Nephron (organoid): ENCODE data around the gene SYT1.
A peak's percentile ranks its signal among the peaks of the same experiment; 100 is the strongest.
"Not testable (repeated sequence)": the region's sequence is repeated elsewhere in the genome, so short reads cannot be mapped to it uniquely, and the experiment has no call there.

Experiments
- H3K27ac Mint-ChIP-seq, 3 experiments: 2 replicates each; pipeline ENCODE4 v1.8.0; 2020; ENCODE audit warnings: mixed read lengths in 3 of 3, mild to moderate bottlenecking in 2 of 3, moderate library complexity in 1 of 3
- H3K27me3 Mint-ChIP-seq: 2 replicates; pipeline ENCODE4 v1.8.0; 2021; ENCODE audit warnings: low read depth, mild to moderate bottlenecking, moderate library complexity, mixed read lengths
- H3K36me3 Mint-ChIP-seq: 2 replicates; pipeline ENCODE4 v1.8.0; 2020; ENCODE audit warnings: low read depth, mixed read lengths
- H3K4me1 Mint-ChIP-seq: 2 replicates; pipeline ENCODE4 v1.8.0; 2020; ENCODE audit warnings: mixed read lengths
- H3K4me3 Mint-ChIP-seq, 3 experiments: 2 replicates each; pipeline ENCODE4 v1.8.0; 2020; ENCODE audit warnings: mild to moderate bottlenecking in 3 of 3, mixed read lengths in 3 of 3, moderate library complexity in 2 of 3
- H3K9me3 Mint-ChIP-seq: 2 replicates; pipeline ENCODE4 v1.8.0; 2020; ENCODE audit warnings: mixed read lengths
- TF ChIP-seq, protein P1 (sequence below), 3 experiments: fragments of 200-600 bp; sonication (generic); IDR thresholded peaks; one replicate each; pipeline ENCODE4 v1.5.0; 2021; ENCODE audit warnings: antibody characterized with exemption in 3 of 3; ENCODE audit not compliant: unreplicated experiment in 3 of 3

The SYT1 gene

DNA sequence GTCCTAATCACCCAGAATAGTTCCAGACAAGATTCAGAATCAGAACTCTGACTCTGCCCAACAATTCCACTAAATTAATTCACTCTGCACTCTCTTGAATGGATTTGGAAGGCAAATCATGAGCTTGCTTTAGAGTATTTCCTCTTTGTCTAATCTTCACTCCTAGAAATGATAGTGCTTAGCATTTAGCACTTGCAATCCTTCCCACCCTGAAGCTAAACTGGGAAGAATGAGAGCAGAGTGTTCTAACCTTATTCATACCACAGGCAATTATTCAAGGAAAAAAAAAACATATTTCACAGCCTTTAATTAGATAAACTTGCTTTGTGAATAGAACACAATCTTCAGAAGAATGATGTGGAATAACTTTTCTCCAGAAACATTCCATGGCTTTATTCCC lies 561.5 kb downstream of the SYT1 start:
- no peaks in the 10 kb centered on the region for H3K27me3 Mint-ChIP-seq
- H3K4me1 Mint-ChIP-seq: peaks cover 32% of the 10 kb centered on the region
- H3K27ac Mint-ChIP-seq: peak overlapping the region in 2 of 3 experiments; percentile 57 to 59
- H3K4me3 Mint-ChIP-seq: no peak overlapping the region
- no peaks in the 10 kb centered on the region for H3K9me3 Mint-ChIP-seq
- TF ChIP-seq, protein P1, sequence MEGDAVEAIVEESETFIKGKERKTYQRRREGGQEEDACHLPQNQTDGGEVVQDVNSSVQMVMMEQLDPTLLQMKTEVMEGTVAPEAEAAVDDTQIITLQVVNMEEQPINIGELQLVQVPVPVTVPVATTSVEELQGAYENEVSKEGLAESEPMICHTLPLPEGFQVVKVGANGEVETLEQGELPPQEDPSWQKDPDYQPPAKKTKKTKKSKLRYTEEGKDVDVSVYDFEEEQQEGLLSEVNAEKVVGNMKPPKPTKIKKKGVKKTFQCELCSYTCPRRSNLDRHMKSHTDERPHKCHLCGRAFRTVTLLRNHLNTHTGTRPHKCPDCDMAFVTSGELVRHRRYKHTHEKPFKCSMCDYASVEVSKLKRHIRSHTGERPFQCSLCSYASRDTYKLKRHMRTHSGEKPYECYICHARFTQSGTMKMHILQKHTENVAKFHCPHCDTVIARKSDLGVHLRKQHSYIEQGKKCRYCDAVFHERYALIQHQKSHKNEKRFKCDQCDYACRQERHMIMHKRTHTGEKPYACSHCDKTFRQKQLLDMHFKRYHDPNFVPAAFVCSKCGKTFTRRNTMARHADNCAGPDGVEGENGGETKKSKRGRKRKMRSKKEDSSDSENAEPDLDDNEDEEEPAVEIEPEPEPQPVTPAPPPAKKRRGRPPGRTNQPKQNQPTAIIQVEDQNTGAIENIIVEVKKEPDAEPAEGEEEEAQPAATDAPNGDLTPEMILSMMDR (IDR thresholded peaks at IDR 0.05; ENCODE audit: unreplicated experiment in 3 of 3): no peak
- no peaks in the 10 kb centered on the region for H3K36me3 Mint-ChIP-seq

DNA sequence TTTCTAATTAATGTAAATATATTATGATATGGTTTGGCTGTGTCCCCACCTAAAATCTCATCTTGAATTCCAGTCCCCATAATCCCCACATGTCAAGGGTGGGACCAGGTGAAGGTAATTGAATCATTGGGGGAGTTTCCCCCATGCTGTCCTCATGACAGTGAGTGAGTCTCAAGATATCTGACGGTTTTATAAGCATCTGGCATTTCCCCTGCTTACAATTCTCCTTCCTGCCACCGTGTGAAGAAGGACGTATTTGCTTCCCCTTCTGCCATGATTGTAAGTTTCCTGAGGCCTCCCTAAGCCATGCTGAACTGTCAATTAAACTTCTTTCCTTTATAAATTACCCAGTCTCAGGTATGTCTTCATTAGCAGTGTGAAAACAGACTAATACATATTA lies 562.2 kb downstream of the SYT1 start:
- not testable (repeated sequence) for H3K36me3 Mint-ChIP-seq, H3K9me3 Mint-ChIP-seq, H3K4me3 Mint-ChIP-seq, H3K27me3 Mint-ChIP-seq
- peak overlapping the region in 1 of 3 experiments; percentile 15 for H3K27ac Mint-ChIP-seq
- peaks cover 27% of the 10 kb centered on the region for H3K4me1 Mint-ChIP-seq

DNA sequence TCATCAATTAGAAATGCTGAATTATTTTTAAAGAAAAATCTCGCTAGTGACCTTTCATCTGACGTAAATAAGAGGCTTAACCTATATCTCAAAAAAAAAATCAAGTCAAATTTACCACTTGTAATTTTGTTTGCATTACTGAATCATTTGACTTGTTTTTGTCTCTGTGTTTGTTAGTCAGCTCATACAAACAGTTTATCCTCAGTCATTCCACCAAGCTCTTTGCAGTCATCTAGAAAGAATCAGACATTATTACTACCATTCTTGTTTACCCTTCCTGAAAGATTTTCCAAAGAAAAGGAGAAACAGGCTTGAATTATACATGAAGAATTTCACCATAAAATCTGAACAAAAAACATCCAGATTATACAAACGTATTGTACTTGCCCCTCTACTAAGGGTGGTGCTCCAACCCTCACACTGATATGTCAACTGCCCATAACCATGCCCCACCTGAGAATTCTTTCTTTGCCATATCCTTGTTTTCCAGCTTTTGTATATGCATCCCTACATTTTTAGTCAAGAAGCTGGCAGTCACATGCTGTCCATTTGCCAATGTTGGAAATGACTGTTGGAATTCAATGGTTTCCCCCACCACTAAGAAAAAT lies 569.0 kb downstream of the SYT1 start:
- Mint-ChIP-seq H3K4me3 (no peak overlapping the region), H3K9me3 (no peaks in the 10 kb centered on the region), H3K36me3 (no peaks in the 10 kb centered on the region), H3K27me3 (no peaks in the 10 kb centered on the region), H3K4me1 (no peaks in the 10 kb centered on the region), H3K27ac (no peak overlapping the region)
- TF ChIP-seq, protein P1 (IDR thresholded peaks at IDR 0.05; ENCODE audit: unreplicated experiment in 3 of 3): no peak

DNA sequence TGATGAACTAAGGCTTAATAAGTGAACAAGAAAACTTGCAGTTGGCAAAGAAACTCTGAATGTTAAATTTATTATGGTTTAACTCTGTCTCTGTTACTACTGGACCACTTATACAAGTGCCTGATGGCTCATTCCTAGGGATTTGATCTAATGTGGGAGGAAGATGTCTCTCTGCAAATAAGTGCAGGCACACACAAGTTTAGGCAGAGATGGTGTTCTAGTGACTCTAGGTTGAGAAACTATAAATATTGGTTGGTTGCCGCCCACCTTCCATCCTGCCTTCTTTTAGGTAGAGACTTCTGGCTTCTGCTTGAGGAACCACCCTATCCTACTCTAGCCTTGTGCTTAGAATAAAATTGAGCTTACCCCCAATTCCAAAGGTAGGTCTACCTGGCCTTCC lies 570.0 kb downstream of the SYT1 start:
- no peak overlapping the region for H3K4me3 Mint-ChIP-seq
- H3K9me3 Mint-ChIP-seq: no peaks in the 10 kb centered on the region
- TF ChIP-seq, protein P1 (IDR thresholded peaks at IDR 0.05; ENCODE audit: unreplicated experiment in 3 of 3): no peak
- peaks cover 8% of the 10 kb centered on the region for H3K4me1 Mint-ChIP-seq
- no peaks in the 10 kb centered on the region for H3K36me3 Mint-ChIP-seq
- no peak overlapping the region for H3K27ac Mint-ChIP-seq
- H3K27me3 Mint-ChIP-seq: no peaks in the 10 kb centered on the region

DNA sequence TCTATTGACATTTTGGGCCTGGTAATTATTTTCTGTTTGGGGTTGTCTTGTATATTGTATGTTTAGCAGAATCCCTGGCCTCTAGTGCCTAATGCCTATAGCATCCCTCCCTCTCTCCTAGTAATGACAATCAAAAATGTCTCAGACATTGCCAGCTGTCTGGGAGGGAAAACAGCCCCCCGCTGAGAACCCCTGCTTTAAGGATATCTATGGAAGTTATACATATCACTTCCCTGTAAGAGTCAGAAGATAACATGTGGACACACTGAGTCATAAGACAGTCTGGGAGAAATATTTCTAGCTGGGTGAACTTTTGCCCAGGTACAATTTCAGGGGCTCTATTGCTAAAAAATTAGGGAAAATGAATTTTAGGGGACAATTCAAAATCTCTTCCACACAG lies 571.2 kb downstream of the SYT1 start:
- H3K4me1 Mint-ChIP-seq: peaks cover 8% of the 10 kb centered on the region

DNA sequence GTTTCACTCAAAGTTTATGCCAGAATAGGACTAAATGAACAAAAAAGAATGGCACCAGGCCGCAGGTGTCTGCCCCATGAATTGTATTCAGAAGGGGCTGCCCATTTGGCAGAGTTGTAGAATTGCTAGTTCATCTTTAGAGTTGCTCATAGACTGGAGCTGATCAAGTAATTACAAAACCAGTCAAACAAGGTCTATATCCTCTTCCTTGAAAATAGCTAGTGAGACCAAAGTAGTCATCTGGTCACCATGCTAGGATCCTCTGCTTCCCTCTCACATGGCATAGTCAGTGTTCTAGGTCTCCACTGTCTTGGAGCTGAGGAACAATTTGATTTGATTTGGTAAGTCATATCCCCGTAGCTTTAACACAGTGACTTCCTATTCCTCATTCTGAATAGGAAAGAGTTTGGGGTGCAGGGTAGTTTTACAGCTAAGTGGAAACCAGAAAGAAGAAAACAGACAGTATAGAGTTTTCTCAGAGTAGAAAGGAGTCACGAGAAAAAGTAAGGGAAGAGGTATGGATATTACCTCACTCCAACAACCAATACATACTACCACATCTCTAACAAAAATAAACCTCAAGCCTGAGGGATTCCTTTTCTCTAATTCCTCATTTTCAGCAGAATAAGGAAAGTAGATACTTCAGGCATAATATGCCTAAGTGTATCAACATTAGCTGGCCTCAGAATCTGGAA lies 574.1 kb downstream of the SYT1 start:
- Mint-ChIP-seq H3K9me3 (no peaks in the 10 kb centered on the region), H3K27me3 (no peaks in the 10 kb centered on the region), H3K4me3 (no peak overlapping the region), H3K36me3 (no peaks in the 10 kb centered on the region), H3K27ac (peak overlapping the region; percentile 38 to 73 (median 44)), H3K4me1 (peaks cover 25% of the 10 kb centered on the region)
- TF ChIP-seq, protein P1 (IDR thresholded peaks at IDR 0.05; ENCODE audit: unreplicated experiment in 3 of 3): no peak

More for the DNA sequence above, 571.2 kb downstream of the SYT1 start:
- no peaks in the 10 kb centered on the region for H3K9me3 Mint-ChIP-seq
- H3K36me3 Mint-ChIP-seq: no peaks in the 10 kb centered on the region
- no peak overlapping the region for H3K27ac Mint-ChIP-seq
- no peaks in the 10 kb centered on the region for H3K27me3 Mint-ChIP-seq
- TF ChIP-seq, protein P1 (IDR thresholded peaks at IDR 0.05; ENCODE audit: unreplicated experiment in 3 of 3): no peak
- H3K4me3 Mint-ChIP-seq: no peak overlapping the region
